Measurements from ENCODE around the gene INHBE. TPM values are rescaled to one million over a fixed set of nuclear protein-coding genes. Genes with fewer than 3 reads are reported as not detected.

The INHBE gene
- total and polyA plus RNA-seq, 8 donors, result not detected

DNA sequence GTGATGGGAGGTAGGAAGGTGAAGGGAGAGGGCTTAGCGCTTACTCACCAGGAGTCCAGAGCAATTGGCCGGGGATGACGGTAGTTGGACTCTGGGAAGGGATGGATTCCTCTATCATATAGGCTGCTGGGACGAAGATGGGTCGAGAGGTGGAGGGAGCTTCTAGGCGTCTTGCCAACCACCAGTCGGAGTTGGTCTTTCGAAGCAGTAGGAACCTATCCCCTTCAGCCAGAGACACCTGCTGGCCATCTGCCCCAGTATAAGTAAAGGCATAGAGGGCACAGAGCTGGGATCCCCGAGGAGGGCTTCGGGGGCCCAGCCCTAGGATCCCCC lies 23.9 kb downstream of the INHBE start:
- intact Hi-C loops (cut with DNase I; ENCODE audit: low total_unique reads), result no loop called here
- 74 to 85% (median 81%) methylated on average over 10 of the region's 10 CpGs for WGBS, 5 donors
- H3K4me1 ChIP-seq, result peaks cover 17 to 28% (median 23%) of the 10 kb centered on the region in 4 donors
- peak overlapping the region in 3 of 4 donors; percentile 10 to 49 (median 11) for H3K4me3 ChIP-seq
- no peaks in the 10 kb centered on the region for H3K9me3 ChIP-seq
- TF ChIP-seq POLR2A (IDR thresholded peaks at IDR 0.05), result no peak
- TF ChIP-seq CTCF (IDR thresholded peaks at IDR 0.05), result no peak
- no peak for TF ChIP-seq EP300 (IDR thresholded peaks at IDR 0.05)
- TF ChIP-seq POLR2AphosphoS5 (IDR thresholded peaks at IDR 0.05), result no peak
- DNase-seq, result no peak
- H3K27me3 ChIP-seq, result peaks cover 0 to 70% (median 41%) of the 10 kb centered on the region in 3 donors
- peak overlapping the region; percentile 61 to 80 (median 71) for H3K27ac ChIP-seq
- peaks cover 0 to 11% (median 0%) of the 10 kb centered on the region in 4 donors for H3K36me3 ChIP-seq

GRCh38 chr12:57479376-57480115 lies 24.4 kb downstream of the INHBE start, which contains the start of gene ARHGAP9:
Gene ARHGAP9 (minus strand): TSS chr12:57479866. CDS start chr12:57479406, 460 bp downstream.
- DNase-seq, result no peak

GRCh38 chr12:57481671-57482070 lies 26.6 kb downstream of the INHBE start:
- no peak overlapping the region for H3K4me3 ChIP-seq
- H3K27me3 ChIP-seq, result peaks cover 0 to 50% (median 16%) of the 10 kb centered on the region in 3 donors
- no peak for TF ChIP-seq POLR2A (IDR thresholded peaks at IDR 0.05)
- no peak for TF ChIP-seq CTCF (IDR thresholded peaks at IDR 0.05)
- no peak for TF ChIP-seq POLR2AphosphoS5 (IDR thresholded peaks at IDR 0.05)
- TF ChIP-seq EP300 (IDR thresholded peaks at IDR 0.05), result no peak
- no peak for DNase-seq
- H3K9me3 ChIP-seq, result no peaks in the 10 kb centered on the region
- H3K27ac ChIP-seq, result no peak overlapping the region
- H3K4me1 ChIP-seq, result peaks cover 0 to 1% (median under 1%) of the 10 kb centered on the region in 4 donors
- H3K36me3 ChIP-seq, result no peaks in the 10 kb centered on the region
- intact Hi-C loops (cut with DNase I; ENCODE audit: low total_unique reads), result no loop called here
- whole genome bisulfite sequencing, 5 donors, result 69 to 78% (median 76%) methylated on average over 1 of the region's 1 CpG

More at GRCh38 chr12:57479376-57480115, 24.4 kb downstream of the INHBE start, which contains the start of gene ARHGAP9:
- intact Hi-C loops (cut with DNase I; ENCODE audit: low total_unique reads), result no loop called here
- Histone ChIP-seq H3K27me3 (peaks cover 0 to 69% (median 37%) of the 10 kb centered on the region in 3 donors), H3K4me3 (peak within 1 kb of the TSS in 3 of 4 donors; percentile 10 to 49 (median 11)), H3K9me3 (no peaks in the 10 kb centered on the region), H3K27ac (peak within 1 kb of the TSS; percentile 61 to 80 (median 71)), H3K4me1 (peaks cover 17 to 23% (median 21%) of the 10 kb centered on the region in 4 donors), H3K36me3 (peaks cover 0 to 5% (median 0%) of the 10 kb centered on the region in 4 donors)
- 61 to 72% (median 67%) methylated on average over 6 of the region's 6 CpGs for WGBS, 5 donors
- no peak for TF ChIP-seq POLR2A (IDR thresholded peaks at IDR 0.05)
- TF ChIP-seq POLR2AphosphoS5 (IDR thresholded peaks at IDR 0.05), result no peak
- no peak for TF ChIP-seq CTCF (IDR thresholded peaks at IDR 0.05)
- no peak for TF ChIP-seq EP300 (IDR thresholded peaks at IDR 0.05)

DNA sequence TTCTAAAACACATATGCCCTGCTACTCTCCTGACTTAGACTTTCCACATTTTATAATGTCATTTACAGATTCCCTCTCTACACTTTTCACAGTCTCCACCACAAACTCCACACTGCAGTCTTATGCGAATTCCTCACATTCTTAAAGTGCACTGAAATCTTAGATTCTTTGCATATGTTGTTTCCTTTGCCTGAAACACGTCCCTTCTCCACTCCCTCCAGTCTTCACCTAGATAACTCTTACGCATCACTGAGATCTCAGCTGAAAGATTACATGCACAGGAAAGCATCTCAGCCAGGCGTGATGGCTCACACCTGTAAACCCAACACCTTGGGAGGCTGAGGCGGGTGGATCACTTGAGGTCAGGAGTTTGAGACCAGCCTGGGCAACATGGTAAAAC lies 28.4 kb downstream of the INHBE start:
- Histone ChIP-seq H3K9me3 (no peaks in the 10 kb centered on the region), H3K4me3 (no peak overlapping the region), H3K36me3 (no peaks in the 10 kb centered on the region), H3K27me3 (peaks cover 0 to 32% (median 0%) of the 10 kb centered on the region in 3 donors), H3K27ac (no peak overlapping the region), H3K4me1 (peaks cover 2 to 11% (median 8%) of the 10 kb centered on the region in 4 donors)
- intact Hi-C loops (cut with DNase I; ENCODE audit: low total_unique reads), result no loop called here
- TF ChIP-seq CTCF (IDR thresholded peaks at IDR 0.05) (no peak), POLR2A (IDR thresholded peaks at IDR 0.05) (no peak), EP300 (IDR thresholded peaks at IDR 0.05) (no peak), POLR2AphosphoS5 (IDR thresholded peaks at IDR 0.05) (no peak)
- DNase-seq, result no peak
- WGBS, 5 donors, result 52 to 68% (median 57%) methylated on average over 5 of the region's 5 CpGs

All from stomach (tissue), 9 donors.